GM06990 (cell line): ENCODE measurements around the gene ABLIM1.

Experiments used
- DNase-seq: peaks from one replicate; pipeline ENCODE4 v3.0.0-alpha.2; 2011; ENCODE audit not compliant: insufficient read length; ENCODE audit errors: extremely low read depth
- H3K27me3 ChIP-seq: replicated peaks from 2 replicates; pipeline ENCODE4 v1.6.0; 2011; ENCODE audit warnings: low read length; ENCODE audit not compliant: control insufficient read depth, insufficient read depth
- H3K36me3 ChIP-seq: 2 replicates; pipeline ENCODE4 v1.5.1; 2011; ENCODE audit warnings: low read length; ENCODE audit not compliant: control insufficient read depth, insufficient read depth
- H3K4me3 ChIP-seq: replicated peaks from 2 replicates; pipeline ENCODE4 v1.5.1; 2011; ENCODE audit warnings: low read depth, mild to moderate bottlenecking, control low read depth, low read length
- CTCF ChIP-seq: IDR thresholded peaks from 2 replicates; pipeline ENCODE4 v1.5.1; 2011; ENCODE audit warnings: low read length, control low read depth, mild to moderate bottlenecking, inconsistent platforms; ENCODE audit not compliant: insufficient read depth, poor library complexity, severe bottlenecking

Gene ABLIM1

GRCh38 chr10:114495303-114495702 lies 162.8 kb downstream of the ABLIM1 start:
- no peaks in the 10 kb centered on the region for H3K36me3 ChIP-seq
- DNase-seq = no peak
- H3K27me3 ChIP-seq = no peaks in the 10 kb centered on the region
- no peak overlapping the region for H3K4me3 ChIP-seq
- no peak for TF ChIP-seq CTCF

GRCh38 chr10:114492351-114493037 lies 165.6 kb downstream of the ABLIM1 start:
- Histone ChIP-seq H3K36me3 (peaks cover 3% of the 10 kb centered on the region; the same call in 1 of the 2 replicates), H3K4me3 (no peak overlapping the region), H3K27me3 (no peaks in the 10 kb centered on the region)
- no peak for DNase-seq
- TF ChIP-seq CTCF = no peak

- no peak for TF ChIP-seq CTCF
- Histone ChIP-seq H3K4me3 (no peak overlapping the region), H3K27me3 (no peaks in the 10 kb centered on the region), H3K36me3 (peaks cover 3% of the 10 kb centered on the region; the same call in 1 of the 2 replicates)
- DNase-seq = no peak
These were observed 166.1 kb downstream of the ABLIM1 start for GRCh38 chr10:114491933-114492332.

- Histone ChIP-seq H3K36me3 (peaks cover 3% of the 10 kb centered on the region; the same call in 1 of the 2 replicates), H3K27me3 (no peaks in the 10 kb centered on the region), H3K4me3 (no peak overlapping the region)
- no peak for DNase-seq
- no peak for TF ChIP-seq CTCF
These were observed 166.7 kb downstream of the ABLIM1 start for GRCh38 chr10:114491419-114491818.

GRCh38 chr10:114489521-114490310 lies 168.4 kb downstream of the ABLIM1 start:
- H3K36me3 ChIP-seq = peaks cover 3% of the 10 kb centered on the region
- TF ChIP-seq CTCF = no peak
- no peak for DNase-seq
- no peak overlapping the region for H3K4me3 ChIP-seq
- H3K27me3 ChIP-seq = no peaks in the 10 kb centered on the region
